GM18907 (cell line): ENCODE data around the gene KIF23.
"Not testable (repeated sequence)": the region's sequence is repeated elsewhere in the genome, so short reads cannot be mapped to it uniquely, and the experiment has no call there.

Experiments
- ATAC-seq: cut with Tn5 transposase; IDR thresholded peaks from one replicate; pipeline ENCODE4 v1.9.1; 2021; ENCODE audit warnings: mild to moderate bottlenecking, moderate library complexity; ENCODE audit not compliant: unreplicated experiment

KIF23 gene

DNA sequence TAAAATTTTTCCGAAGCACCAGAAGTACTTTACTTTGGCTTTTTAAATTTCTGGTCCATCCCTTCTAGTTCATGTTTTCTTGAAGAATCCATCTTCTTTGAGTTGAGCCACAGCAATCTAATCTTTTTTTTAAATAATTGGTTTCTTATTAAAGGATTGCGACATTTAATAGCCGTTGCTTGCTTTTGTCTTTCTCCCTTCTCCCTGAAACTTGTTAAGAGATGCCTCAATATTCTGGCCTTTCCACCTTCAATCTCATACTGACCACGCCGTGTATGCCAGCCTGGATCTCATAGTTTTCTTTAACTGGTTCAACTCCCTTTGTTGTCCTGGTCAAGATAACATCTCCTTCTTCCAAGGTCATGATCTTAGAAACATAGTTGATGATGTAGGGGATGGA lies 20.1 kb downstream of the KIF23 start:
- no peak for ATAC-seq

DNA sequence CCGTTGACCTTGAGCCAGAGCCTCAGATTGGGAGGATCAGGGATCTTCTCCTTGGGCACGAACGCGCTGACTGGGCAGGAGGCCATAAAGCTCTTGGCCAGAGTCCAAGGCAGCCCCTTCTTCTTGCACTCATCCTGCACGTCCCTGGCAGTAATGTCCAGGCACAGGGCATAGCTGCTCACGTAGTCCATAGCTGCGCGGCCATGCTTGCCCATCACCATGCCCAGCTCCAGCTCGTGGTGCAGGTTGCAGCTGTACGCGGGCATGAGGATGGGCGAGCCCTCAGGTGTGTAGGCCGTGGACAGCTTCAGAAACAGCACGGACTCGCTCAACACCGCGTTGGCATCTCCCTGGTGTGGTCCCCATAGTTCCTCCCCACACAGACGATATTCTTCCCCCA lies 20.5 kb downstream of the KIF23 start:
- ATAC-seq, result no peak

DNA sequence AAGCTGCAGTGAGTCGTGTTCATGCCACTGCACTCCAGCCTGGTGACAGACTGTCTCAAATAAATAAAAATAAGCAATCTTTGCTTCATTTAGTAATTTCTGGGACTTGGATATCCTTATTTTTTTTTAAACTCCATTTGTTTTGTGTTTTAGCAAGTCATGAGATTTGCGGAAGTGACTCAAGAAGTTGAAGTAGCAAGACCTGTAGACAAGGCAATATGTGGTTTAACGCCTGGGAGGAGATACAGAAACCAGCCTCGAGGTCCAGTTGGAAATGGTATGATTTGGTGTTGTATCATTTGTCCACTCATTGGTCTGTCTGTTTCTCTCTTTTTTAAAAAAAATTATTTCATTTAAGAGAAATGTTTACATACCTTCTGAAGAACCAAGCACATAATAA lies 21.8 kb downstream of the KIF23 start:
- no peak for ATAC-seq

DNA sequence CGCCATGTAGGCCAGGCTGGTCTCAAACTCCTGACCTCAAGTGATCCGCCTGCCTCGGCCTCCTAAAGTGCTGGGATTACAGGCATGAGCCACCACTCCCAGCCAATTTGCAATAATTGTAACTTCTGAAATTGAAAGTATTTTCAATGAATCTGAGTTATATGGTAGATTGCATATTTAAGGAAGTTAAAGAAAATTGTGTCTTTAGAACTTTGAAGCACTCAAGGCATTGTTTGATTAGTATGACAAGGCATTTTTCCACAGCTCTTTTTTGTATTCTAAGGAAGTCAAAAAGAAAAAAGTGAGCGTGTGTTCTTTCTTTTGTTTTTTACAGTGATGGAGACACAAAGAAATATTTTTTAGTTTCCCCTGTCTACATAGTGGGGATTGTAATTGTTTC lies 22.8 kb downstream of the KIF23 start:
- no peak for ATAC-seq

DNA sequence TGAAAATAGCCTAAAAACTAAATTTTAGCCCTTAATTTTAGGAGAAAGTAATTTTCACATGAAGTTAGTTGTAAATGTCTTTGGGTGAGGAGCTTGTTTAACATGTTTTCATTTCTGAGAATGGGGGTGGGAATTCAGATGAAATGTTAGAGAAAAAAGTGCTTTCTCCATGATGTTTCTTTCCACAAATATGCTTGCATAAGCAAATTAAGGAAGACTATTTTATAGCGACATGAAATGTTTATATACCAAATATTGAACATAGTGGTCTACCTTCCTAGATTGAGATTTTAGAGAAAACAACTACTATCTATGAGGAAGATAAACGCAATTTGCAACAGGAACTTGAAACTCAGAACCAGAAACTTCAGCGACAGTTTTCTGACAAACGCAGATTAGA lies 25.5 kb downstream of the KIF23 start:
- ATAC-seq, result no peak

DNA sequence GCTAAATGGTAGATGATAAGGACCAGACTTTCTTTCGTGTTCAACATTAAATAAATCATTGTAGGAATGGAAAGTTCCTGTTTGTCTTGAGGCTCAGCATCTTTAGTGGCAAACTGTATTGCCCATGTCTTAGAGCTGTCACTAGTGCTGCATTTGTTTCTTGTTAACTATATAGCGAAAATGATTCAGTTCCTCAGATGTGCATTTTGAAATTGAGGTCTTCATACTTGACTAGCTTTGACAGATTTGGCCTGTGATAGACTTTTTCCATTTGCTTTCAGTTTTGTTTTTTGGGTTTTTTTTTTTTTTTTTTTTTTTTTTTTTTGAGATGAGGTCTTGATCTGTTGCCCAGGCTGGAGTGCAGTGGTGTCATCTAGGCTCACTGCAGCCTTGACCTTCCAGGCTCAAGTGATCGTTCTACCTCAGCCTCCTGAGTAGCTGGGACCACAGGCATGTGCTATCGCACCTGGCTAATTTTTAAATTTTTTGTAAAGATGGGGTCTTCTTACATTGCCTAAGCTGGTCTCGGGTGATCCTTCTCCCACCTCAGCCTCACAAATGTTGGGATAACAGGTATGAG lies 29.0 kb downstream of the KIF23 start:
- peak; percentile 62 for ATAC-seq

DNA sequence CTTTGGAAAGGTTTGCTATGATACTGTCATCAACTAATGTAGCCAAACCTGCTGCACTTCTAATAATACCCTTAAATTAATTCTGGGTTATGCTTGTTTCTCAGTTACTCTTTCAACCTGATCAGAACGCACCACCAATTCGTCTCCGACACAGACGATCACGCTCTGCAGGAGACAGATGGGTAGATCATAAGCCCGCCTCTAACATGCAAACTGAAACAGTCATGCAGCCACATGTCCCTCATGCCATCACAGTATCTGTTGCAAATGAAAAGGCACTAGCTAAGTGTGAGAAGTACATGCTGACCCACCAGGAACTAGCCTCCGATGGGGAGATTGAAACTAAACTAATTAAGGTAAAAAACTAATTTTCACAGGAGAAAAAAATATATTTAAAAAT lies 30.5 kb downstream of the KIF23 start:
- ATAC-seq, result no peak

DNA sequence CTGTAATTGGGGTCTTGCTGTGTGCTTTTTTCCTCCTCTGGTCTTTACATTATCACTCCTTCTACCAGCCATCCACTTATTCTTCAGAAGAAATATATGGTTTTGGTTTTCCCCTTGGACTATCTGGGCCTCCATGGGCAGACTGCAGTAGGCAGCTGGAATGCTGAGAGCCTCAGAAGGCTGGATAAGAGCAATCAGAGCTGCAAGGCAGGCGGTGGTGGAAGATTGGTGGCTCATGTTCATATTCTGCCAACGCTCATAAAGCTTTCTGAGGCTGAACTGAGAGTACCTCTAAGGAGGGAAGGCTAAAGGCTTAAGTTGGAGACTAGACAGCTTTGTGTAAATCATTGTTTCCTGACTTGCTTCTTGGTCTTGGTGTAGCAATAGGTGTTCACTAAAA lies 32.8 kb downstream of the KIF23 start:
- no peak for ATAC-seq

DNA sequence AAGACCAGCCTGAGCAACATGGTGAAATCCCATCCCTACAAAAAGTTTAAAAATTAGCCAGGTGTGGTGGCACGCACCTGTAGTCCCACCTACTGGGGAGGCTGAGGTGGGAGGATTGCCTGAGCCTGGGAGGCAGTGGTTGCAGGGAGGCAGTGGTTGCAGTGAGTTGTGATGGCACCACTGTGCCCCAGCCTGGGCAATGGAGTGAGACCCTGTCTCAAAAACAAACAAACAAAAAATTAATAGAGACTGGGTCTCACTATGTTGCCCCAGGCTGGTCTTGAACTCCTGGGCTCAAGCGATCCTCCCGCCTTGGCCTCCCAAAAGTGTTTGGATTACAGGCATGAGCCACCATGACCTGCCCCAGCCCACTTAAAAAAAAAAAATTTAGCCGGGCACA lies 36.1 kb downstream of the KIF23 start:
- ATAC-seq, result not testable (repeated sequence)

DNA sequence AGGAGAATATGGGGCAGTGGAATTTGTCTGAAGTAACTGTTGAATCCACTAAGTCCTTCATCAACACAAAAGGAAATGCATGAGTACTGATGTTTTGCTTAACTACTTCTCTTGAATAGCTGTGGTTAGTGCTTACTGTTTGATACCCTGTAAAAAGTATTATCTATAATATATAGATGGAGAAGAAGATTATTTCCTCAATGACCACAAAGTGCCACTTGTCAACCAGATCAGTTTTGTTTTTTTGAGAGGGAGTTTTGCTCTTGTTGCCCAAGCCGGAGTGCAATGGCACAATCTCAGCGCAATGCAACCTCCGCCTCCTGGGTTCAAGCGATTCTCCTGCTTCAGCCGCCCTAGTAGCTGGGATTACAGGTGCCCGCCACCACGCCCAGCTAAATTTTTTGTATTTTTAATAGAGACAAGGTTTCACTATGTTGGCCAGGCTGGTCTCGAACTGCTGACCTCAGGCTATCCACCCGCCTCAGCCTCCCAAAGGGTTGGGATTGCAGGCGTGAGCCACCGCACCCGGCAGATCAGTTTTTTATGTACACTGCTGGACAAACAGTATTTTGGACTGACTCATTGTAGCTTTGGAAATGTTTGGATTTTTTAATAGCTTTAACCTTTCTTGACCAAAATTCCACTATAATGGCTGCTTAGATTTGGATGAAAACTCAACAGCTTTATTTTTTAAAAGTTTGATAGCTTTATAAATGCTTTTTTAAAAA lies 37.0 kb downstream of the KIF23 start:
- ATAC-seq, result no peak

DNA sequence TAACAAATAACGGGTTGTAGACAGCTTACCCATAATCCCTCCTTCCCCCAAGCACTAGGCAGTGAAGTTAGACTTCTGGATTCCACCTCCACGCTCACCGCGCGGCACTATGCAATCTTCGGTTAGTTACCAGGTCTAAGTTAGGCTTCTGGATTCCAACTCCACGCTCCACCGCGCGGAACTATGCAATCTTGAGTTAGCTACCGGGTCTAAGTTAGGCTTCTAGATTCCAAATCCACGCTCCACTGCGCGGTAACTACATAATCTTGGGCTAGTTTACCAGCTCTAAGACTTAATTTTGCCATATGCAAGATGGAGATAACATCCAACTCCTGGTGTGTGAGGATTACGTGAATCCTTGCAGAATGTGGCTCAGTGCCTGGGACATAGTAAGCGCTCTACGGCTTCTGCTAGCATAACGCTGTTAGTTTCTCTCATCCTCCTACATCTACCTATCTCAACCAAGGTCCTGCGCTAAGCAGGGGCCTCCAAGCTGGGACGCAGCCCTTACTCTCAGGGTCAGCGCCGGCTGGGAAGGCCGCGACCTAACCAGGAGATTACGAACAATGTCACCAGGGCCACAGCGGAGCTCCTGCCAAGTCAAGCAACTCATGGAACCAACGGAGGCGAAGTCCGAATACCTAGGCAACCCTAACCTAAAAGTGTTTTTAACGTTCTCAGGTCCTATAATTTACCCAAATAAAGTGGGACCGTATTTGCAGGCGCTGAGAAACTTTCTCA lies 38.0 kb downstream of the KIF23 start:
- peak; percentile 42 for ATAC-seq

DNA sequence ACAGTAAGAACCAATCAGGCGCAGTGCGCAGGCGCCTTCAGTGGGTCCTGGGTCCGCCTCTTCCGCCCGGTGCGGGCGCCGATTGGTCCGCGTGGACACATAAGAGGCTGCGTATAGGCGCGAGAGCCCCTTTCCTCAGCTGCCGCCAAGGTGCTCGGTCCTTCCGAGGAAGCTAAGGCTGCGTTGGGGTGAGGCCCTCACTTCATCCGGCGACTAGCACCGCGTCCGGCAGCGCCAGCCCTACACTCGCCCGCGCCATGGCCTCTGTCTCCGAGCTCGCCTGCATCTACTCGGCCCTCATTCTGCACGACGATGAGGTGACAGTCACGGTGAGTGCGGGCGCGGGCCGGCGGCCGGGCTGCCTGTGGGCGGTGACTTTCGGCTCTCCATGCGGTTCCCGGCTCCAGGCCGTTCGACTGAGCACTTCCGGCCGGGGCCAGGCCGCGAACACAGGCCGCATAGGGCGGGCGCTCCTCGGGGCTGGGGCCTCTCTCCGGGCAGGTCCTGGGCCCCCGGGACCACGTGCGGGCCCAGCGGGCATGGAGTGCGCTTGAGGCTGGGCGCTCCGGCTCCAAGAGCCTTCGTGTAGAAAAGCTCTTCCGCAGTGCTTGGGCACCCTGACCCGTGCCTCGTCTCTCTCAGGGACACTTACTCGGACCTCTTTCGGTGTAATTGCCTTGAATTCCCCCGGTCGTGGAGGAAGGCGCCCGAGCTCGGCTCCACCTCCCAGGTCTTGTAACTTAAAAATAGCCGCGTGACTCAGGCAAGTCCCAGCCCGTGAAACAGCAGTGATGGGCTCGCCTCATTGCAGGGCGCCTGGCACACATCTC lies 38.8 kb downstream of the KIF23 start, which contains the start of gene RPLP1:
TSS of gene RPLP1 (plus strand) at position 127 of the 830 bp plus-strand sequence. CDS start at position 258, 131 bp downstream.
- ATAC-seq, result peak; percentile 84

DNA sequence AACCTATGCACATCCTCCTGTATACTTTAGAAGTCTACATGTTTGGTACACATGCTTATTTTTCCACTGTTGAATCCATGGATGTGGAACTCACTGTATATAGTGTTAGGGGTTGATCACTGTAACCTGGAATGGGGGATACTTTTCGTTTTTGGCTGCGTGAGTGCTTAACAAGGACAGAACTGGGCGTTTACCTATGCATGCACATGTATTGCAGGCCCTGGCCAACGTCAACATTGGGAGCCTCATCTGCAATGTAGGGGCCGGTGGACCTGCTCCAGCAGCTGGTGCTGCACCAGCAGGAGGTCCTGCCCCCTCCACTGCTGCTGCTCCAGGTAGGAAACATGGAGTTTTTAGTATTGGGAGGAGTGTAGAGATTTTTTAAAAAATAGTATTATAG lies 40.8 kb downstream of the KIF23 start:
- ATAC-seq, result no peak

DNA sequence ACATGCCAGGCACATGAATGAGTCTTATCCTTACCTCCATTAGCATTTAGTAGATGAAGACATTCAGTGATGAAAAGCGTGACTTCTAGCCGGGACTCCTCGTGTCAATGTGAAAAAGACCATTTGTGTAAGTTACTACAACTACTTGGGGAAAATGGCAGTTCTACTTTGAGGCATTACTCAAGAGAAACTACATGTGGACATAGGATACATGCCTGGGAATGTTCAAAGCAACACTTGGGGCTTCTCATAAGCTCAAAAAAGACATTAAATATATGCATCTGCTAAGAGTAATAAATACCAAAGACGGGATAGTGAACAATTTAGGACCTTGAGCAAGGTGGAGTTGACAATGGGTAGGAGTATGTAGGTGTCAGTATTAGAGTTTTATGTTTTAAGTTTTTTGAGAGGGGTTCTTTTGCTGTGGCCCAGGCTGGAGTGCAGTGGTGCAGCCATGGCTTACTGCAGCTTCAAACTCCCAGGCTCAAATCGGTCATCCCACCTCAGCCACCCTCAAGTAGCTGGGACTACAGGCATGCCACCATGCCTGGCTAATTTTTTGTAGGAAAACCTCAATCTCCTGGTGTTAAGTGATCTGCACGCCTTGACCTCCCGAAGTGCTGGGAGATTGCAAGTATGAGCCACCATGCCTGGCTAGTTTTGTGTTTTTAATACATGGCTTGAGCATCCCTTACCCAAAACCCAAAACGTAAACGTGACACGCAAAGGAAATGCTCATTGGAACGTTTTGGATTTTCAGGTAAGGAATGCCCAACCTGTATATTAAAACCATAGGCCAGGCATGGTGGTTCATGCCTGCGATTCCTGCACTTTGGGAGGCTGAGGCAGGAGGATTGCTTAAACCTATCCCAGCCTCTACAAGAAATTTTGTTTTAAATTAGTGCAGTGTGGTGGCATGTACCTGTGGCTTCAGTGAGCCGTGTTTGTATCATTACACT lies 42.3 kb downstream of the KIF23 start:
- ATAC-seq, result no peak

DNA sequence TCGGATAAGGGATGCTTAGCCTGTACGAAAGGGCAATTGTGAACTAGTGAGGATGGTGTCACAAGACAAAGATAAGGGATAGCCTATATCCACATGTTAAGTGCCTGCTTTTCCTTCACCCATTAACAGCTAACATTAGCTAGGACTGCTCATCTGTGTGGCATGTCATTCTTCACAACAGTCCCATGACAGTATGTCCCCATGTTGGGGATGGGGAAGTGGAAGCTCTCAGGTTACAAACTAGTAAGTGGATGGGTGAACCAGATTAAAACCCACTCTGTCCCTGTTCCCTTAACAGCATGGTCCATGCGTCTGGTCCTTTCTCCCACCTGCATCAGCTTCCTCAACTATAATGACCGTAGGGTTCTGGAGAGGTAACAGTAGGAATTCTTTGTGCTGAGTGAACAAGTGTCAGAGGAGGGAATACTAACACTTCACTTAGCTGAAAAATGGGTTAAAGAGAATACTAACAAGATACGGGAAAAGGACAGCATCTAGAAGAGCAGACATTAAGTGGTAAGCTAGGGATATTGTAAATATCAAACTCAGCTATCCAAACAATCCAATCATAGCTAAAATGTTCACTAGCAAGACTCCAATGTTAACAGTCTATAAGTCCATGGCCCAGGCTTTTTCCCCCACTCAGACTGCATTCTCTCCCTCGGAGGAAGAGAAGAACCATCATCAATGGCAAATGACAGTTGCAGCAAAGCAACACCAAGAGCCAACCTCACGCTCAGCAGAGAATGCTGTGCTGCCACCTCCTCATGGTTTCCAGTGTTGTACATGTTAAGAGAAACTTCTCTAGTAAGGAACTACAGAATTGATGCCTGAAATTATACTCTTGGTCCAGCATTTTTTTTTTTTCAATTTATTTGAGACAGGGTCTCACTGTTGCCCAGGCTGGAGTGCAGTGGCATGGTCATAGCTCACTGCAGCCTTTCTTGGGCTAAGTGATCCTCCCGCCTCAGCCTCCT lies 43.4 kb downstream of the KIF23 start:
- ATAC-seq, result no peak

DNA sequence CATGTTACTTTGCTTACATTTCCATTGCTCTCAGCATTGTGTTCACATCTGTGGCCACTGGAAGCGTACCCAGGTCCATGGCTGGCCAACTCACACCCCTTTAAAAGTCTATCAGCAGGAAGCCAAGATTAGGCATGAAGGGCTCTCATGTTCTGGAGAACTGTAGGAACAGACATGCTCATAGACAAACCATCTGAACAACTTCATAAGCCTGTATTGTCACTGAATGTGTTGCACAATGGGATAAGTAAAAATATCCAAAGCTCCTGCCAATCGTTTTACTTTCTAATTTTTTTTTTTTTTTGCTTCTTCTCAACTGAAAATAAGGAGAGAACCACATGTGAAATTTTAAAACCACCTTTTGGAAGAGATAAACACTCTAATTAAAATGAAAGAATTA lies 44.9 kb downstream of the KIF23 start:
- ATAC-seq, result no peak

DNA sequence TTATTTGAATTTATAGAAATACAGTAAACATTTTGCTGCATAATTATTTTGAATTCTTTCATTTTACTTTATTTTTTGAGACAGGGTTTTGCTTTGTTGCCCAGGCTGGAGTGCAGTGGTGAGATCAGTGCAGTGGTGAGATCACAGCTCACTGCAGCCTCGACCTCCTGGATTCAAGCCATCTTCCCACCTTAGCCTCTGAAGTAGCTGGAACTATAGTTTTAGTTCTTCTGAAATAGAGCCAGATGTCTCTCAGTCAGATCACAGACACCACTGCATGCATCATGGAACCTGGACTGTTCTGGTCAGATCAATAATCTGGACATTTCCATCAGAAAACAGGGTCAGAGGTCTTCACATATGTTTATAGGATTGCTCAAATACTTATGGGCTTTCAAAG lies 46.3 kb downstream of the KIF23 start:
- ATAC-seq, result no peak

DNA sequence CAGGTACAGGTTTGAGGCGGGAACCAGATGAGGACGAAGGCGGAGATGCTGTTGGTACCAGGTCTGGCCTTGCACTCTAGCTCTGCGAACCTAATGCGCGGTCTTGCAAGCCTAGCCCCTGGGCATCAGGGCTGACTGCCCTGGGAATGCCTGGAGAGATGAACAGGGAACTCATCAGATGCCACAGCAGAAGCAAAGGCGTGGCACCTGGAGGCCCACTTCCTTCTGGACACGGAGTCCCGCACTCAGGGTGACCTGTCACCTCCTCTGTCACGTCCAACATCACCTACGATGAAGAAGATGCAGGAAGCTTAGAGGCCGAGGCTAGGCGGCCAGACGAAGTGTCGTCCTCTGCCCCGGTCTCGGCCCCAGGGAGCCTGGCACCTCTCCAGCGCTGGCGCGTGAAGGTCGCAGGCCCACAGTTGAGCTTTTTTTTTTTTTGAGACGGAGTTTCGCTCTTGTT lies 47.9 kb downstream of the KIF23 start:
- peak; percentile 21 for ATAC-seq
